ENCODE data around the gene COL21A1.

The COL21A1 gene

DNA sequence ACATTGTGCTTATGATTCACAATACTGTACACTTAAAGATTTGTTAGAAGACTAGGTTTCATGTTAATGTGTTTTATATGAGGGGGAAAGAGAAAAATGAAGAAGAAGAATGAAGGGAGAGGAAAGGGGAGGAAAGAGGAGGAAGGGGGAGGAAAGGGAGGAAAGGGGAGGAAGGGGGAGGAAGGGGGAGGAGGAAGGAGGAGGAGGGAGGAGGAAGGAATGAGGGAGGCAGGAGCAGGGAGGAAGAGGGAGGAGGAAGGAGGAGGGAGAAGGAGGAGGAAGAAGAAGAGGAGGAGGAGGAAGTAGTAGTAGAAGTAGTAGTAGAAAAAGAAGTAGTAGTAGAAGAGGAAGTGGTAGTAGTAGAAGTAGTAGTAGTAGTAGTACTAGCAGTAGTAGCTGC lies 70.6 kb downstream of the COL21A1 start:
- DNase-seq: no peak

DNA sequence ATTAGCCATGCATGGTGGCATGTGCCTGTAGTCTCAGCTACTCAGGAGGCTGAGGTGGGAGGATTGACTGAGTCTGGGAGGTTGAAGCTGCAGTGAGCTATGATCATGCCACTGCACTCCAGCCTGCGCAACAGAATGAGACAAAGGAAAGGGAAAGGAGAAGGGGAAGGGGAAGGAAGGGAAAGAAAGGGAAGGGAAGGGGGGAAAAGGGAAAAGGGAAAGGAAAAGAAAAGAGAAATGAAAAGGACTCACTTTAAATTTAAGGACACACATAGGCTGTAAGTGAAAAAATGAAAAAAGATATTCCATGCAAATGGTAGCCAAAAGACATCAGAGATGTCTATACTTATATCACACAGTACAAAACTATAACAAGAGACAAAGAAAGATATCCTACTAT lies 74.2 kb downstream of the COL21A1 start:
- DNase-seq: no peak

GRCh38 chr6:56172144-56172543 lies 75.2 kb downstream of the COL21A1 start:
- DNase-seq: no peak

DNA sequence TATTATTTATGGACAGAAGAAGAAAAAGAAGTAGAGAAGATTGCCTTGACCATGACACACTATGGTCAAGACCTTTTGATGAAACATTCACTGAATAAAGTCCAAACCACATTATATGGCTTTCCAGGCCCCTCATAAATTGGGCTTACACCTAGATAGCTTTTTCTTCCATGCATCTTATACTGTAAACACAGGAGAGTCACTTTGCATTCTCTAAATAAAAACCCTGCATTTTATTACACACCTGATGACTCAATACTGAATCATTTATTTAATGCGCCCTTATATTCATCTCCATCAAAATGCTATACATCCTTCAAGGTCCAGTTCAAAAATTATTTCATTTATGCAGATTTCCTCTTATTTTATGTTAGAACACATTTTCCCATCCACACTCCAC lies 78.0 kb downstream of the COL21A1 start:
- no peak for DNase-seq

DNA sequence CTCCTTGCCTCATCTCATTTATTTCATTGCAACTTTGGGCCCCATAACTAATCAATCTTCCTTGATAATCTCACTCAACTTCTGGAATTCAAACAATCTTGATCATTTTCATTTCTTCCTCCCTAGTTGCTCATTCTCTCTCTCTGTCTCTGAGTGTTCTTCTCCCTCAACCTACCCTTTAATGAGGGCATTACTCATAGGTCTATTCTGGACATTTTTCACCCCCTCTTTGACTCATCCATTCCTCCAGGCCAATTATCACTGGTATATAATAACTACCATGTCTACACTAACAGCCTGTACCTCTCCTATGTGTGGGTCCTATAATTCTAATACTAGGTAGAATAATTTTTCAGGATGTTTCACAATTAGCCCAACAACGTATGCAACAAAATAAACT lies 78.8 kb downstream of the COL21A1 start:
- no peak for DNase-seq

GRCh38 chr6:56162081-56162480 lies 85.3 kb downstream of the COL21A1 start:
- no peak for DNase-seq

- DNase-seq: no peak
Measured at GRCh38 chr6:56160489-56160888, 86.9 kb downstream of the COL21A1 start.

GRCh38 chr6:56158571-56158970 lies 88.8 kb downstream of the COL21A1 start:
- no peak for DNase-seq

DNA sequence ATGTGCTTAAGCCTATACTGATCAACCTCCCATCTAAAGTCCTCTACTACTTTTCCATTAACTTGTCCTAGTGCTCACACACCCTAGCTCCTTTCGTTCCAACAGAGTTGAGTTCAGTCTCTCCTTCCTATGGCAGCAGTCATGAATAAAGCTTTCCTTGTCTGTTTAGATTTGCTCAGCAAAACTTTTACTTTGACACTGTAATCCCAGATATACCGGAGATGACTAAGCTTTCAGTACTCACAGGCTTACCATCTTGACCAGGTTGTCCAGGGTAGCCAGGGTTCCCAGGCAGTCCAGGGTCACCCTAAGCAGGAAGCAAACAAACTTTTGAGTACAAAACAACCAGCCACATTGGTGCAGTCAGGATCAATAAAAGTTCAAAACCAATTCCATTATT lies 90.7 kb downstream of the COL21A1 start:
- DNase-seq: no peak

- DNase-seq: no peak
Measured at GRCh38 chr6:56155634-56156141, 91.7 kb downstream of the COL21A1 start.

GRCh38 chr6:56154076-56154475 lies 93.3 kb downstream of the COL21A1 start:
- DNase-seq: no peak

DNA sequence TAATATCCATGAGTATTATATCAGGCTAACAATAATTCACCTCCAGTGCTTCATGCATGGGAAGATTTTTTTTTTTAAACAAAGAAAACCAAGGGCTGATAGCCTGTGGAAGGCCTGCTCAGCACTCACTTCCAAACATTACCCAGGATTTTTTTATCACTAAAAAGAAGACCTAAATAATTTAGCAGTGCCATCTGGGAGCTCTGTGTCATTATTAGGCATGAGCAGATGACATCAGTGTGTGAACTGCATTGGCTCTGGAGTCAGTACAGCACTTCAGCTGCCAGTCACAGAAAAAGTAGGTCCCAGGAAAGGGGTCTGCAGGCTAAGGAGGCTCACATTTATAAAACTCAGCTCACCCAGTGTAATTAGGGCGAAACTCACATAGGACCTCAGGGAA lies 94.8 kb downstream of the COL21A1 start:
- no peak for DNase-seq

GRCh38 chr6:56151609-56152224 lies 95.7 kb downstream of the COL21A1 start:
- no peak for DNase-seq

- no peak for DNase-seq
Measured at GRCh38 chr6:56148488-56149186, 98.7 kb downstream of the COL21A1 start.

- no peak for DNase-seq
Measured at GRCh38 chr6:56147766-56148165, 99.6 kb downstream of the COL21A1 start.

- DNase-seq: no peak
Measured at GRCh38 chr6:56146086-56146485, 101.3 kb downstream of the COL21A1 start.

GRCh38 chr6:56145616-56146015 lies 101.8 kb downstream of the COL21A1 start:
- no peak for DNase-seq

DNA sequence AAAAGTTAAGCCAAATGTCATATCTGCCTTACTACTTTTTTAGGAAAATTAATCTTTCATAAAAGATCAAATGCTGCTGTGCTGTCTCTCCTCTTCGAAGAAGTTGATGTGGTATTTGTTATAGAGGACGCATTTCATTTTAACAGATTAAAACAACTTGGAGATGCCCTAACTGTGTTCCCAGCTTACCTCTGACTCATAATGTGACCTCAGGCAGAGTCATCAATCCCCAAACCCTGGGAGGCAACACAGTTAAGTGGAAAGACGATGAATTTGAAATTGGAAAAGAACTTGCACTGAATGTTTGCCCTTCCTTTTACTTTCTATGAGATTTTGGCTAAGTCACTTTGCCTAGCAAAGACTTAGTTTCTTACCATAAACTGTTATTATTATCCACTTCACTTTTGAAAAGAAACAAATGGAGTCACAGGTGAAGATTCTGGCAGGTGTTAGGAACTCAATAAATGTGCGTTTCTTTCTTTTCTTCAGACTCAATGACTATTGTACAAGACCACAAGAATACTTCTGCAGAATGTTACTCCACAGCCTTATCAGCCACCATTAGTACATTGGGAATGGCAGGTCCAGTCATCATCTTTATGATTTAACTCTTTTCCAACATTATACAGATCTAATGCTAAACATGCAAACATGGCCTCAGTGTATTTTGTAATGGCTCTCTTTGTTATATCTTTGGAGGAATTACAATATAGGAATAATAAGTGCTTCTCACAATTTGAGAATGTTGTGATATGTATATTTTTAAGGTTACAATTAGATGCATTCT lies 102.6 kb downstream of the COL21A1 start:
- DNase-seq: no peak

GRCh38 chr6:56143796-56144195 lies 103.6 kb downstream of the COL21A1 start:
- no peak for DNase-seq

DNA sequence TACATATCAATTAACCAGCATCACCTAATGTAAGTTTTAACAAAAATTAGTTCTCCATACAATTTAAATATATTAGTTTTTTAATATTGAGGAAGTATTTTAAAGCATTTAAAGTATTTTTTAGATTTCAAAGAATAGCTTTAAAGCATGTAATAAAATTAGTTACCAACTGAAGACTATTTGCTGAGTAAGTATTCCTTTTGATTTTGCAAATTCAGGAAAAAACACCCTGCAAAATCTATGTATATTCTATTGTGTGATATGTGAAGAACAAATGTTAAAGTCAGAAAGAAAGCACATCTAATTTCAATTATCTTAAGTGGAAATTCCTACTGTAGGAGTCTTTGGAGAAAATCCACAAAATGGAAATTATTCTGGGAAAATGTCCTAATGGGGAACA lies 107.3 kb downstream of the COL21A1 start:
- DNase-seq: no peak

DNA sequence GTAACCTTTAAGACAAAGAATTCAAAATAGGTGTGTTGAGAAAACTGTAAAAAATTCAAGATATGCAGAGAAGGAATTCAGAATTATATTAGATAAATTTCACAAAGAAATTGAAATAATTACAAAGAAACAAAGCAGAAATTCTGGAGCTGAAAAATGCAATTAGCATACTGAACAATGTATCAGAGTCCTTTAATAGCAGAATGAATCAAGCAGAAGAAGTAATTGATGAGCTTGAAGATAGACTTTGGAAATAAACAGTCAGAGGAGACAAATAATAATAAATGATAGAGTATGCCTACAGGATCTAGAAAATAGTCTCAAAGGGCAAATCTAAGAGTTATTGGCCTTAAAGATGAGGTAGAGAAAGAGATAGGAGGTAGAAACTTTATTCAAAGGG lies 131.7 kb downstream of the COL21A1 start:
- no peak for DNase-seq

DNA sequence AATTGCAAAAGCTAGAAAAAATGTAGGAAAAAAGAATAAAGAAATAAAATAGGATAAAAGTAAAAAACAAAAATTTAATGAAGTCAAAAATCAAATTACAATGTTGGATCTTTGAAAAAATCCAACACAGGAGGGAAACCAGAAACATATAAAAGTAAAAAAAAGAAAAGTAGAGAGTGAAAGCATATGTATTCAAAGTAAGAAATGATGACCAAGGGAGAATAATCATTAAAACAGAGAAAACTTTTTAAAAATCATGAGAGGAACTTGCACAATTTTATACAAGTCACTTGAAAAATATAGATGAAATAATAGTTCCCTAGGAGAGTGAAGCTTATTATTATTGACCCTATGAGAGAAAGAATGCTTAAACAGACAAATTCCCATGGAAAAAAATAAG lies 138.2 kb downstream of the COL21A1 start:
- no peak for DNase-seq

DNA sequence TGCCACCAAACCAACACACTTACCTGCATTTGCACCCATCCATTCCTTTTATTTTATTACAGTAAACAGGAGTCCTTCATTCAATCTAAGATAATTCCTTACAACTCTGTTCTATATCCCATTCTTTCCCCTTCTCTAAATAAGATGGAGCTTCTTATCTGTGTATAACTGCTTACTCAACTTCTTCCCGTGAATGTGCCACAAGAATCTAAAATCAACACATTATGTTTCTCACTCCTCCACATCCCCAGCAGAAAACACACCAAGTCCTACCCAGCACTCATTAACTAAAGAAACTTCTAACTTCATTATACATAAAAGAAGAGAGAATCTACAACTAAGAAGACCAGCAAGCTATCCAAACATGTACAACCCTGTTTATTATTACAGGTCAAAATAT lies 141.1 kb downstream of the COL21A1 start:
- no peak for DNase-seq

DNA sequence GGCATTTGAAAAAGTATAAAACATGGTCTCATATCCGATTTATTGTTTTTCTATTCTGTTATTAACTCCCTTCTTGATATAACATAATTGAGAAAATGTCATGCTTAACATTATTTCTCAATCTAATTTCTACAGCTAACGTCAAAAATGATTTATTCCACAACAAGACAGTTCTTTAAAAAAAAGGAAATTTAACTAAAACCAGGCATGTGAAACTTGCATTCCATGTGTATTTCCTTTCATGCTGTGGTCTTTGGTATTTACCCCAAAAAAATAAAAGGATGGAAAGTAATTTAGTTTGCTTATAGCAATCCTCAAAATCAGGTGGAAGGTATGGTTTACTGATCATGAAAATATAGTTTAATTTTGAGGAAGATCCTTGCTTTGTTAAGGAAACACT lies 142.8 kb downstream of the COL21A1 start:
- DNase-seq: no peak
